Activated naive CD4-positive, alpha-beta T cell treated with anti-CD3 and anti-CD28 coated beads, Interleukin-2, amount 10 ng/mL, durations not matched to agents 7 days and 5 days (primary cell): ENCODE results near the gene PAX2.

Source experiments
- CTCF ChIA-PET: fragments of 350-600 bp; sonication (Branson Sonifier 250); formaldehyde crosslinking; loops from one replicate; lab custom pipeline; 2021; ENCODE audit warnings: antibody characterized with exemption; lab: Charles Lee
- DNase-seq: peaks from one replicate; pipeline ENCODE4 v3.0.0-alpha.2; 2020
- H3K27ac Mint-ChIP-seq: one replicate; pipeline ENCODE4 v1.8.0; 2021; ENCODE audit warnings: mild to moderate bottlenecking, moderate library complexity, mixed read lengths
- H3K27me3 Mint-ChIP-seq: one replicate; pipeline ENCODE4 v1.8.0; 2021; ENCODE audit warnings: mild to moderate bottlenecking, mixed read lengths
- H3K36me3 Mint-ChIP-seq: one replicate; pipeline ENCODE4 v1.8.0; 2021; ENCODE audit warnings: mixed read lengths
- H3K4me1 Mint-ChIP-seq: one replicate; pipeline ENCODE4 v1.8.0; 2021; ENCODE audit warnings: mixed read lengths
- H3K4me3 Mint-ChIP-seq: one replicate; pipeline ENCODE4 v1.8.0; 2021; ENCODE audit warnings: mild to moderate bottlenecking, moderate library complexity, mixed read lengths
- H3K9me3 Mint-ChIP-seq: one replicate; pipeline ENCODE4 v1.8.0; 2021; ENCODE audit warnings: mixed read lengths

PAX2 gene

DNA sequence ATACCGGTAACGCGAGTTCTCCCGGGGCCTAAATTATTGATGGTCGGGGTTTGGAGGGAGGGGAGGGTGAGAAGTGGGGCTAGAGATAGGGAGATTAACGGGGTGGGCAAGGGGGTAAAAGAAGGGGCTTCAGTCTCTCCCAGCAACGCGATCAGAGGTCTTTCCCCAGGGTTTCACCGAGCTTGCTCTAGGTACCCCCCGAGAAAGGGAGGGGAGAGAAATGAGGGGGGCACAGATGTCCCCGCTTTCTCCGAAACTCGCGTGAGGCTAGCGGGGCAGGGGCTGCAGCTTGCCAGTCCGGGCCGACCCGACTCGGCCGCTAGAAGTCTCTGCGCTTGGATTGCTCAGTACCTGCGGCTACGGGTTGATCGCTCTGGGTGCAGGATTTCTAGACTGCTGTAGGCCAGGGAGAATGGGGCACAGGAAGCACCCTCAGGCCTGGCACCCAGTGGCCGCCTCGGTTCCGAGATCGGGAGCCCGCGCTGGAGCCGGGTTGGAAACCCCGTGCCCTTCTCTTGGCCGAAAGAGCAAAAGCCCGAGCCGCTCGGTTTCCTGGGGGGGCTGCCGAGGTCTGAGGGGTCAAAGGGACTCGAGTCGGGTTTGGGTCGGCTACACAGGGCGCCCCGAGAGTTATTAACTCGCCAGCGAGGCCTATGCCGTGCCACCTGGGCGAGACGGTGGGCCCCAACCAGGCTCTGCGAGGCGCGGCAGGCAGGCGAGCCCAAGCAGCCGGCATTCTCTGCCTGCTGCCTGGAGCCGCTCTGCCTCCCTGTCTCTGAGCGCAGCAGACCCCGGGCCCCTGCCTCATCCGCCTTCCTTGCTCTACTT, 3.1 kb downstream of the PAX2 start:
- H3K4me1 Mint-ChIP-seq: peaks cover 21% of the 10 kb centered on the region
- H3K27ac Mint-ChIP-seq: no peak overlapping the region

DNA sequence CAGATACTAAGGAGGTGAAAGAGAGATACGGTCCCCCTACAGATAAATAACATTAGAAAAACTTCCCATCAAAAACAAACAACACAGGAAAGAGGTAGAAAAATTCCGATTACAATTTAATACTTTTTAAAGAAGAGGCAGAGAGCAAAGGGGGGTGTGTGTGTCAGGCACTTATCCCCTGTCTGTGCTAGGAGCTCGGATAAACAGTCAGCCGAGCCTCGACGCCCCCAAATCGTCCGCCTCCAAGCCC, 3.6 kb downstream of the PAX2 start:
- Mint-ChIP-seq H3K4me1 (peaks cover 17% of the 10 kb centered on the region), H3K36me3 (peaks cover 9% of the 10 kb centered on the region), H3K9me3 (no peaks in the 10 kb centered on the region), H3K27ac (peak overlapping the region; percentile 69), H3K27me3 (peaks cover 100% of the 10 kb centered on the region), H3K4me3 (no peak overlapping the region)
- CTCF ChIA-PET: no interaction called here
- no peak for DNase-seq

More for the DNA sequence above, 3.1 kb downstream of the PAX2 start:
- Mint-ChIP-seq H3K4me3 (no peak overlapping the region), H3K36me3 (peaks cover 9% of the 10 kb centered on the region), H3K9me3 (no peaks in the 10 kb centered on the region), H3K27me3 (peaks cover 100% of the 10 kb centered on the region)
- DNase-seq: no peak
- CTCF ChIA-PET: interaction anchor here (0.6 kb wide), 1 partner anchor 186 kb away, joined by 3 read pairs; no protein-coding TSS in a partner anchor

DNA sequence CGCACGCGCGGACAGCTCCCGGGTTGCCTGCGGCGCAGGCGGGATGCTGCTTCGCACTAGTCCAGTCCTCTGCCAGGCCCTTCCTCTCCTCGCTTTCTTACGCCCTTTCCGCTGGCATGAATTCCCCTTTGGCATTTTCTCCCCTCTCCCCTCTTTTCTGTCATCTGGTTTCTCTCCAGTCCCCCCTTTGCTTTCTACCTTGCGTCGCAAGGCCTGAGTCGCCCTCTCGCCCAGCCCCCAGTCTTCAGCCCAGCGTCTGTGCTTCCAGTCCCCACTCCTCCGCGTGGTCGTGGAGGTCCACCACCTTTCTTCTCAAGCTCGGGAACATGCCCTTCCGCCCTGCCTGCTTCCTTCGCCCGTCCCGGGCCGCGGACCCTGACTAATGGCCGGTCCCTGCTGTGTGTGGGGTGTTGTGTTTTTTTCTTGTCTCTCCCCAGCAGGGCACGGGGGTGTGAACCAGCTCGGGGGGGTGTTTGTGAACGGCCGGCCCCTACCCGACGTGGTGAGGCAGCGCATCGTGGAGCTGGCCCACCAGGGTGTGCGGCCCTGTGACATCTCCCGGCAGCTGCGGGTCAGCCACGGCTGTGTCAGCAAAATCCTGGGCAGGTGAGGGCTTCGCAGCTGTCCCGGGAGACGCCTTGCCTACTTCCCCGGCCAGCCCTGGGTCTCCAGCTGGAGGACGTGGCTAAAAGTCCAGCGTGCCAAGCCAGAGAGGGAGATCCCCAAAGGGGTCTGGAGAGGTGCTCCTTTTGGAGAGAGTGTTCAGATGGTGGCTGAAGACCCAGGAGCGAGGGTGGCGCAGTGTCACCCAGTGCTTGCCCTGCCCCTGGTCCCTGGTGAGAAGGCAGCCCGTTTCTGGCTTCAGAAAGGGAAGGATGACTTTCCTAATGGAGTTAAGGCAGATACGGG, 4.2 kb downstream of the PAX2 start:
- CTCF ChIA-PET: no interaction called here

DNA sequence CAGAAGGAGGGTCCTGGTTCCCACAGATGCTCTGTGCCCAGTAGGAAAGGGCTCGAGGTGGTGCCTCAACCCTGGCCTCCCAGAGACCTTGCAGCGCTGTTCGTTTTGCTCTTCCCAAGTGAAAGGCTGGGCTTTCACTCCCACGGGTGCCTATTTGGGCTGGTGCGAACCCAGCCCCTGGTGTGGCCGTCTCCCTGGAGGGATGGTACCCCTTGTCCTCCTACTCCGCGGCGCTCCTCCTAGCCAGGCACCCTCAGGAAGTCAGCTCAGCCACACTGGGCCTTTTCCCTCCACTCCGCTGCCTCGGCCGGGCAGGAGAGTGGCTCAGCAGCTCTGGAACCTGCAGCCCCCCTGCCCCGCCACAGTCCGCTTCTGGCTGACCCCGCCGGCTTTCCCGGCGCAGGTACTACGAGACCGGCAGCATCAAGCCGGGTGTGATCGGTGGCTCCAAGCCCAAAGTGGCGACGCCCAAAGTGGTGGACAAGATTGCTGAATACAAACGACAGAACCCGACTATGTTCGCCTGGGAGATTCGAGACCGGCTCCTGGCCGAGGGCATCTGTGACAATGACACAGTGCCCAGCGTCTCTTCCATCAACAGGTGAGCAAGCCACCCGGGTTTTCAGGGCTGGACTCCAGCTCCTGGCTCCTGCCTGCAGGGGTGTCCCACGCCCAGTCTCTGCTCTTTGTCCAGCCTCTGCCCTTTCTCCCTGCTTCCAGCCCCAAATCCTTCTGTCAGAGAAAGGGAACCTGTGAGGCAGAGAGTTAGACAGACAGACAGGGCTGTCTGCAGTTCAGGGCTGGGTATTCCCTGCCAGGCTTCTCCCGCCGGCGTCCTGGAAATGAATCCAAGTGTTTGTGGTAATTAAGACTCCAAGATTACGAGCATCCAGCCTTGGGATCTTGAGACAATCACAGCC, 5.2 kb downstream of the PAX2 start:
- H3K9me3 Mint-ChIP-seq: no peaks in the 10 kb centered on the region
- no peak for DNase-seq
- H3K27ac Mint-ChIP-seq: no peak overlapping the region
- H3K4me3 Mint-ChIP-seq: no peak overlapping the region
- peaks cover 11% of the 10 kb centered on the region for H3K4me1 Mint-ChIP-seq
- CTCF ChIA-PET: no interaction called here
- peaks cover 9% of the 10 kb centered on the region for H3K36me3 Mint-ChIP-seq
- peaks cover 100% of the 10 kb centered on the region for H3K27me3 Mint-ChIP-seq

More for the DNA sequence above, 4.2 kb downstream of the PAX2 start:
- Mint-ChIP-seq H3K36me3 (peaks cover 9% of the 10 kb centered on the region), H3K4me3 (no peak overlapping the region), H3K4me1 (peaks cover 12% of the 10 kb centered on the region), H3K27me3 (peaks cover 100% of the 10 kb centered on the region), H3K27ac (peak overlapping the region; percentile 69), H3K9me3 (no peaks in the 10 kb centered on the region)
- no peak for DNase-seq

- H3K4me1 Mint-ChIP-seq: peaks cover 8% of the 10 kb centered on the region
- CTCF ChIA-PET: interaction anchor here (1.0 to 1.3 kb wide), 3 partner anchors 10 to 463 kb away, joined by 3 to 4 read pairs (median 3); no protein-coding TSS in a partner anchor
- H3K9me3 Mint-ChIP-seq: no peaks in the 10 kb centered on the region
- peaks cover 5% of the 10 kb centered on the region for H3K36me3 Mint-ChIP-seq
- H3K4me3 Mint-ChIP-seq: no peak overlapping the region
- no peak overlapping the region for H3K27ac Mint-ChIP-seq
- DNase-seq: no peak
- peaks cover 97% of the 10 kb centered on the region for H3K27me3 Mint-ChIP-seq
Observed at GRCh38 chr10:100751211-100751933, 6.0 kb downstream of the PAX2 start.

DNA sequence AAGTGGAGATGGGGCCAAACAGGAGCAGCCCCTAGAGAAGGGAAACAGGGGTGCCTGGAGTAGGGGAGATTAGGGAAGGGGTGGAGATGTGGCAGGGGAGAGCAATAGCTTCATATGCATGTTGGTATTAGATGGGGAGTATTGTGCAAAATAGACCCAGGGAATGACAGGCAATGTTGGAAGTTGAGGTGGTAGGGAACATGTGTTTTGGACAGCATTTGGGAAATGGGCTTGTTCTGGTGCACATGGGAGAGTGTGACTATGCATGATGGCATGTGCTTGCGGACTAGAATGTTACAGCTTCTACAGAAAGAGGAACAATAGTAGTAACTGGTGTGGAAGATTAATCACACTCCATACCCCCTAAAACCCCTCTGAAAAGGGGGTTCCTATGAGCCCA, 10.4 kb downstream of the PAX2 start:
- Mint-ChIP-seq H3K4me1 (no peaks in the 10 kb centered on the region), H3K9me3 (no peaks in the 10 kb centered on the region), H3K27ac (no peak overlapping the region), H3K4me3 (no peak overlapping the region), H3K36me3 (no peaks in the 10 kb centered on the region), H3K27me3 (peaks cover 96% of the 10 kb centered on the region)
- CTCF ChIA-PET: no interaction called here
- DNase-seq: no peak

GRCh38 chr10:100759331-100759730, 13.9 kb downstream of the PAX2 start:
- H3K27ac Mint-ChIP-seq: no peak overlapping the region
- no peaks in the 10 kb centered on the region for H3K4me1 Mint-ChIP-seq
- no peak for DNase-seq
- H3K9me3 Mint-ChIP-seq: no peaks in the 10 kb centered on the region
- H3K27me3 Mint-ChIP-seq: peaks cover 90% of the 10 kb centered on the region
- H3K36me3 Mint-ChIP-seq: no peaks in the 10 kb centered on the region
- H3K4me3 Mint-ChIP-seq: no peak overlapping the region
- CTCF ChIA-PET: no interaction called here

DNA sequence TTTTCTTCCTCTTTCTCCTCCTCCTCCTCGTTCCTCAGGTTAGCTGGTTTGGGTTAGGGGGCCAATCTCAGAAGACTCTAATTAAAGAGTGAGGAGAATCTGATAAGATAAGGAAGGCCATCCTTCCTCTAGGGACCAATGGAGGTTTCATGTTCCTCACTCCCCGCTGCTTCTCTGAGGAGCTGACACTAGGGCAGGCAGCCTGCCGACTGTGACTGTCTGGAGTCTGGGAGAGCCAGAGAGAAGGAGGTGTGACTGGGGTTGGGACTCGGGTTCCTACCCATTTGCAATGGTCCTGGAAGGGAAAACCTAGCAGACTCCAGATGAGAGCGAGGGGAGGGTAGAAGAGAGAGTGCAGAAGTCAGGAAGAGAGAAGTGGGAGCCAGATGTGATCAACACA, 15.3 kb downstream of the PAX2 start:
- H3K9me3 Mint-ChIP-seq: no peaks in the 10 kb centered on the region
- DNase-seq: no peak
- CTCF ChIA-PET: no interaction called here
- no peaks in the 10 kb centered on the region for H3K4me1 Mint-ChIP-seq
- H3K27ac Mint-ChIP-seq: no peak overlapping the region
- H3K27me3 Mint-ChIP-seq: peaks cover 80% of the 10 kb centered on the region
- no peak overlapping the region for H3K4me3 Mint-ChIP-seq
- no peaks in the 10 kb centered on the region for H3K36me3 Mint-ChIP-seq

- Mint-ChIP-seq H3K4me3 (no peak overlapping the region), H3K27ac (no peak overlapping the region), H3K36me3 (no peaks in the 10 kb centered on the region), H3K27me3 (peaks cover 80% of the 10 kb centered on the region), H3K4me1 (no peaks in the 10 kb centered on the region), H3K9me3 (no peaks in the 10 kb centered on the region)
- DNase-seq: no peak
- CTCF ChIA-PET: no interaction called here
Observed at GRCh38 chr10:100761191-100761590, 15.8 kb downstream of the PAX2 start.

GRCh38 chr10:100763043-100763747, 17.8 kb downstream of the PAX2 start:
- peaks cover 75% of the 10 kb centered on the region for H3K27me3 Mint-ChIP-seq
- no peaks in the 10 kb centered on the region for H3K36me3 Mint-ChIP-seq
- H3K27ac Mint-ChIP-seq: no peak overlapping the region
- no peaks in the 10 kb centered on the region for H3K4me1 Mint-ChIP-seq
- H3K4me3 Mint-ChIP-seq: no peak overlapping the region
- CTCF ChIA-PET: interaction anchor here (0.6 kb wide), 1 partner anchor 34 kb away, joined by 5 read pairs; no protein-coding TSS in a partner anchor
- DNase-seq: no peak
- no peaks in the 10 kb centered on the region for H3K9me3 Mint-ChIP-seq

DNA sequence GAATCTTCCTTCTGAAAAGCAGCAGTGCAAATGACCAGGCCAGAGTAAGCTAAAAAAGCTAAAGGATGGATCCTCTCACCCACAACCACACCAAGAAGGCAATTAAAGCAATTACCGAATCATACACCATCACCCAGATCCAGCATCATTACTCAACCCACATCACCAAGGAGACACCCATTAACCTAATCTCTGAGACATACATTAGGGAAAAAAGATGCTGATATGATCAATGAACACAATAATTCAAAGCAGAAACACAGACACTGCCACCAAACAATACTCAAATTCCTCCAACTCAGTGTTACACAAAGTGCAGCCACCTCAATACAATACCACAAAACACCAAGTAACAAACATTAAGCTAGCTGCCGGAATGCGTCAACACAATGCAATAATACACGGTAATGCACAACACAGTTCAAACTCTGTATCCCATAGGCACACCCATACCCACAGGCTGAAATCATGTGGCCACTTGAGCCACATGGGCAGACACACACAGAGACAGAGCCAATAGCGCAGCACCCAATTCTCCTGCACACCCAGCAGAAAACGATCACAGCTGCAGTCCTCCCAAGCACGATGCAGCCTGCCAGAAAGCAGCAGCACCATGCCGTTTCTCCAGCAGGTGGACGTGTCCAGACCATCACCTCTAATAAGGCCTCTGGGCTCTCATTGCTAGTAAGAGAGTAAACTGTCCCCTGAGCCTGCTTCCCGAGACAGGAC, 21.5 kb downstream of the PAX2 start:
- CTCF ChIA-PET: no interaction called here
- Mint-ChIP-seq H3K27me3 (peaks cover 50% of the 10 kb centered on the region), H3K36me3 (no peaks in the 10 kb centered on the region), H3K27ac (no peak overlapping the region), H3K4me3 (no peak overlapping the region), H3K4me1 (no peaks in the 10 kb centered on the region), H3K9me3 (no peaks in the 10 kb centered on the region)
- DNase-seq: no peak

DNA sequence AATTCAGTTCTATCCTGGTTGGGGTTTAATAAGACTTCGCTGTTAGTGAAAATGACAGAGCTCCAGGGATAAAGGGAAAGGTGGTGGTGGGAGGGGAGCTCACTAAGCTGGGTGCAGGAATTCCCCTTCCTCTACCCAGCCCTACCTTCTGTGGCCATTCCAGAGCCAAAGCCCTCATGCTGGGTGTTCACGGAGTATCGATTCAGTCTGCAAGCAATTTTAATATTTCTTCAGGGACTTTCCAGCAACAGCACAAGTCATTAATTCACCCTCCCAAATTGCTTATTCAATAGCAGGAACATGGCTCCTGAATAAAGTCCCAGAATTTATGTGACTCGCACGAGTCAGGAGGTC, 22.0 kb downstream of the PAX2 start:
- H3K27me3 Mint-ChIP-seq: peaks cover 49% of the 10 kb centered on the region
- DNase-seq: no peak

More for the DNA sequence above, 22.0 kb downstream of the PAX2 start:
- CTCF ChIA-PET: no interaction called here
- Mint-ChIP-seq H3K27ac (no peak overlapping the region), H3K36me3 (no peaks in the 10 kb centered on the region), H3K9me3 (no peaks in the 10 kb centered on the region), H3K4me3 (no peak overlapping the region), H3K4me1 (no peaks in the 10 kb centered on the region)
